ENCODE measurements around the gene HOXC12.
A peak's percentile ranks its signal among the peaks of the same experiment; 100 is the strongest.

The HOXC12 gene

DNA sequence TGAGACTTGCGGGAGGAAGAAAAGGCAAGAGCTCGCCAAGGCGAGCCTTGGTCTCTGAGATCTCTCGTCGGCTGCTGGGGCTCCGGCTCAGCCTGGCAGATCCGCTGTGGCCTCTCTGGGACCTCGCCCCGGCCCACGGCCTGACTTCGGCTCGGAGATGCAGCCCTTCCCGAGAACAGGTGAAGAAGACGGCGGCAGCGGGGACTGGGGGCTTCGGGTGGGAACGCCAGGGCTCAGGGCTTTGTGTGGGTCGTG, 39.2 kb downstream of the HOXC12 start:
- peaks cover 96% of the 10 kb centered on the region for H3K27me3 ChIP-seq (replicated peaks; ENCODE audit: insufficient read depth, low read length)
- no peak overlapping the region for H3K27ac ChIP-seq (ENCODE audit: low read length)
- no peaks in the 10 kb centered on the region for H3K79me2 ChIP-seq (ENCODE audit: low read length)
- no peak overlapping the region for H3K4me2 ChIP-seq (ENCODE audit: low read depth, low read length)
- no peak overlapping the region for H2AFZ ChIP-seq (ENCODE audit: low read length)
- H3K9me2 ChIP-seq (replicated peaks; ENCODE audit: insufficient read depth, low read length) = no peaks in the 10 kb centered on the region
- no peaks in the 10 kb centered on the region for H3K36me3 ChIP-seq (replicated peaks; ENCODE audit: insufficient read depth, low read length)
- H3K4me3 ChIP-seq (ENCODE audit: low read length) = no peak overlapping the region
- no peaks in the 10 kb centered on the region for H4K20me1 ChIP-seq (ENCODE audit: insufficient read depth, low read length)
- H3K4me1 ChIP-seq (ENCODE audit: low read length) = peaks cover 16% of the 10 kb centered on the region; the same call in 1 of the 2 replicates
- H3K9me3 ChIP-seq (replicated peaks; ENCODE audit: insufficient read depth, low read length) = no peaks in the 10 kb centered on the region
- H3F3A ChIP-seq (ENCODE audit: insufficient read depth, low read length) = 0 out of 2 replicates have a peak, but pooled peaks cover 6% of the 10 kb centered on the region
- DNase-seq = no peak
- TF ChIP-seq, protein P1, sequence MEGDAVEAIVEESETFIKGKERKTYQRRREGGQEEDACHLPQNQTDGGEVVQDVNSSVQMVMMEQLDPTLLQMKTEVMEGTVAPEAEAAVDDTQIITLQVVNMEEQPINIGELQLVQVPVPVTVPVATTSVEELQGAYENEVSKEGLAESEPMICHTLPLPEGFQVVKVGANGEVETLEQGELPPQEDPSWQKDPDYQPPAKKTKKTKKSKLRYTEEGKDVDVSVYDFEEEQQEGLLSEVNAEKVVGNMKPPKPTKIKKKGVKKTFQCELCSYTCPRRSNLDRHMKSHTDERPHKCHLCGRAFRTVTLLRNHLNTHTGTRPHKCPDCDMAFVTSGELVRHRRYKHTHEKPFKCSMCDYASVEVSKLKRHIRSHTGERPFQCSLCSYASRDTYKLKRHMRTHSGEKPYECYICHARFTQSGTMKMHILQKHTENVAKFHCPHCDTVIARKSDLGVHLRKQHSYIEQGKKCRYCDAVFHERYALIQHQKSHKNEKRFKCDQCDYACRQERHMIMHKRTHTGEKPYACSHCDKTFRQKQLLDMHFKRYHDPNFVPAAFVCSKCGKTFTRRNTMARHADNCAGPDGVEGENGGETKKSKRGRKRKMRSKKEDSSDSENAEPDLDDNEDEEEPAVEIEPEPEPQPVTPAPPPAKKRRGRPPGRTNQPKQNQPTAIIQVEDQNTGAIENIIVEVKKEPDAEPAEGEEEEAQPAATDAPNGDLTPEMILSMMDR (IDR thresholded peaks at IDR 0.05; ENCODE audit: low read length) = no peak
- no peak for TF ChIP-seq EZH2phosphoT487 (IDR thresholded peaks at IDR 0.05; ENCODE audit: low read length)
- TF ChIP-seq EZH2 (optimal IDR thresholded peaks at IDR 0.05; ENCODE audit: low read depth, low read length) = no peak
- H3K9ac ChIP-seq (ENCODE audit: low read length) = no peak overlapping the region

DNA sequence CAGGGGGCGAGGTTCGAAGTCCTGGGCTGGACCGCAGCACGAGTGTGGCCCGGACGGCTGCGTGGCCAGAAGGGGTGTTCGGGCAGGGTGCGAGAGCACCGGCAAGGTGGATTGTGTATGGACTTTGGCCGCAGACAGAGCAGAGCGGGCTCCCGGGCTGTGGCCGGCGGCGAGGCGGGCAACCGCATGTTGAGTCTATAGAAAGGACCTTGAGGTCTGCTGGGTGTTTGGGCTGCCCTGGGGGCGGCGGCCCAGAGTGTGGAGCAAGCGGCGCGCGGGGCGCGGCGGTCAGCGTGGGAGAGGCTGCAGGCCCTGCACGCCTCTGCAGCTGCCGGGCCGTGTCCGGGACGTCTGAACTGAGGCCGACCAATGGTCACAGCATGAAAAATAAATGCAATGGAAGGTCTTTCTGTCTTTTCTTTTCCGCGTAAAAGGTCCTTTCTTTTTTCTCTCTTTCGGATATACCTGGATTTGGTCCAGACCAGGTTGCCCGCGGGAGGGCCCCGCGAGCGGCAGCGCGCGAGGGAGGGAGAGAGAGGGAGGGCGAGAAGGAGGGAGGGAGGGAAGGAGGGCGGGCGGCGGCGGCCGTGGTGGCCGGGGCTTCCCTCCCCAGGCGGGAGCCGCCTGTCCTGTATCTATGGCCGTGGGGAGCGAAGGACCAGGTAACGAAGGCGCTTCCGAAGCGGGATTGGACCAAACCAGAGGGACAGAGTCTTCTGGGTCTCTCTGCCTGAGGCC, 39.7 kb downstream of the HOXC12 start:
- H3K9me3 ChIP-seq (replicated peaks; ENCODE audit: insufficient read depth, low read length) = no peaks in the 10 kb centered on the region
- TF ChIP-seq EZH2 (optimal IDR thresholded peaks at IDR 0.05; ENCODE audit: low read depth, low read length) = no peak
- TF ChIP-seq EZH2phosphoT487 (IDR thresholded peaks at IDR 0.05; ENCODE audit: low read length) = no peak
- TF ChIP-seq, protein P1 (IDR thresholded peaks at IDR 0.05; ENCODE audit: low read length) = no peak
- H3F3A ChIP-seq (ENCODE audit: insufficient read depth, low read length) = 0 out of 2 replicates have a peak, but pooled peaks cover 4% of the 10 kb centered on the region
- H3K4me2 ChIP-seq (ENCODE audit: low read depth, low read length) = peak overlapping the region; percentile 99; the same call in 1 of the 2 replicates
- no peaks in the 10 kb centered on the region for H3K79me2 ChIP-seq (ENCODE audit: low read length)
- no peak overlapping the region for H2AFZ ChIP-seq (ENCODE audit: low read length)
- H3K27ac ChIP-seq (ENCODE audit: low read length) = no peak overlapping the region
- peaks cover 96% of the 10 kb centered on the region for H3K27me3 ChIP-seq (replicated peaks; ENCODE audit: insufficient read depth, low read length)
- H3K9ac ChIP-seq (ENCODE audit: low read length) = no peak overlapping the region
- H3K36me3 ChIP-seq (replicated peaks; ENCODE audit: insufficient read depth, low read length) = no peaks in the 10 kb centered on the region
- H3K9me2 ChIP-seq (replicated peaks; ENCODE audit: insufficient read depth, low read length) = no peaks in the 10 kb centered on the region
- H3K4me3 ChIP-seq (ENCODE audit: low read length) = no peak overlapping the region
- no peaks in the 10 kb centered on the region for H4K20me1 ChIP-seq (ENCODE audit: insufficient read depth, low read length)
- H3K4me1 ChIP-seq (ENCODE audit: low read length) = peaks cover 13% of the 10 kb centered on the region; the same call in 1 of the 2 replicates
- DNase-seq = no peak

DNA sequence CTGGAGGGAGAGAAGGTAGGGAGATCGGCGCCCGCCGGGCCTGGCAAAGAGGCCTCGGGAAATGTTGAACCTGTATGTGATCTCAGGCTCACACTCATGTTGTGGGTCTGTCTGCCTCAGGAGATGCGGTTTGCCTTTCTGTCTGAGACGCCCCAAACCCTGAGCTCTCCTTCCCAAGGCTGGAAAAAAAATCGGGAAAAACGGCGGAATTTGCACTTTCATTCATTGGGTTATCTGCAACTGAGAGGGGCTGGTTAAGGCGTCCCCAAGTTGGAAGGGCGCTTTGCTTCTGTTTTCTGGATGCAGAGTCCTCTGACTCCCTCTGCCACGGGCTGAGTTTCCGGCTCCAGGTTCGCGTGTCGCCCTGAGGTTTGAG, 40.3 kb downstream of the HOXC12 start:
- Histone ChIP-seq H3K79me2 (ENCODE audit: low read length) (no peaks in the 10 kb centered on the region), H4K20me1 (ENCODE audit: insufficient read depth, low read length) (no peaks in the 10 kb centered on the region), H3K4me1 (ENCODE audit: low read length) (peaks cover 10% of the 10 kb centered on the region; the same call in 1 of the 2 replicates), H2AFZ (ENCODE audit: low read length) (no peak overlapping the region), H3K4me3 (ENCODE audit: low read length) (peak overlapping the region; percentile 84; the same call in 1 of the 2 replicates), H3K36me3 (replicated peaks; ENCODE audit: insufficient read depth, low read length) (no peaks in the 10 kb centered on the region), H3K27me3 (replicated peaks; ENCODE audit: insufficient read depth, low read length) (peaks cover 96% of the 10 kb centered on the region), H3F3A (ENCODE audit: insufficient read depth, low read length) (0 out of 2 replicates have a peak, but pooled peaks cover 3% of the 10 kb centered on the region), H3K9ac (ENCODE audit: low read length) (no peak overlapping the region), H3K4me2 (ENCODE audit: low read depth, low read length) (peak overlapping the region; percentile 99), H3K27ac (ENCODE audit: low read length) (no peak overlapping the region), H3K9me2 (replicated peaks; ENCODE audit: insufficient read depth, low read length) (no peaks in the 10 kb centered on the region), H3K9me3 (replicated peaks; ENCODE audit: insufficient read depth, low read length) (no peaks in the 10 kb centered on the region)
- DNase-seq = no peak
- TF ChIP-seq, protein P1 (IDR thresholded peaks at IDR 0.05; ENCODE audit: low read length) = no peak
- TF ChIP-seq EZH2phosphoT487 (IDR thresholded peaks at IDR 0.05; ENCODE audit: low read length) (no peak), EZH2 (optimal IDR thresholded peaks at IDR 0.05; ENCODE audit: low read depth, low read length) (no peak)

Measured in MM.1S (cell line).